ENCODE data around the gene FAM236A. TPM values are rescaled to one million over a fixed set of nuclear protein-coding genes. Genes with fewer than 3 reads are reported as not detected.
"Not testable (repeated sequence)": the region's sequence is repeated elsewhere in the genome, so short reads cannot be mapped to it uniquely, and the experiment has no call there.

FAM236A gene
- polyA plus RNA-seq, 4 donors: not detected

DNA sequence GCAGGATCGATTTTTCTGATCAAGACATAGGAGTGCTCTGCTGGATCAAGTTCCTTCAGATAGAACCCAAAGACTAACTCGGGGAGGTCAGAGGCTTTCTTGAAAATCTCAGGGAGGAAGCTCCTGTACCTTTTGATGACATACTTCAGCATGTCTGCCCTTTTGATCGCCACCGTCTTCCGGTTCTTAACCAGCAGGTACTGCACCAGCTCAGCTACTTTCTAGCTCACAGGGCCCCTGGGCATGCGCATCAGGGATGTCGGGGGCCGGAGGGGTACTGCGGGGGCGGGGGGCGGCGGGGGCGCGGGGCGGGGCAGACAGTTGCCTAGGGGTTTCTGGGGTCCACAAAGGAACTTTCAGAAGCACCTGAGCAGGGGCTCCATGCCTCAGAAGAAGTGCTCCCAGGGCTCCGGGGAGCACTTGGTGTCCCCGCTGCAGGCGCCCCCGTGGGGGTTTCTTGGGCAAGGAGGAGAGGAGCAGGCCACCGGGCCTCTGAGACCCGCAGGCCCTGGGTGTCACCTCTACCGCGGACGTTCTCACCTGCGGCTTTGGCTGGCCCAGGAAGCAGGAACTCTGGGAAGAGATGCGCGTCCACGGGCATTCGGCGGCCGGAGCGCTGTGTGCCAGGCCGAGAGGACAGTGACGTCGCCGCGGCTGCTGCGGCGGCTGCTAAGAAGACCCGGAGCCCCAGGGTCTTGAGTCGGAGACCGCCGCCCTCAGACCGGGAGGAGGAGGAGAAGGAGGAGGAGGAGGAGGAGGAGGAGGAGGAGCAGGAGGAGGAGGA, 5.2 kb downstream of the FAM236A start:
- FAIRE-seq; H3K27me3 ChIP-seq (ENCODE audit: control insufficient read depth in 3 of 3, insufficient read depth in 3 of 3, low read length in 3 of 3); H3K27ac ChIP-seq (ENCODE audit: low read depth in 1 of 3, low read length in 2 of 3); H3K36me3 ChIP-seq (ENCODE audit: control insufficient read depth in 3 of 3, insufficient read depth in 2 of 3, low read depth in 1 of 3, low read length in 3 of 3); DNase-seq; H3K4me1 ChIP-seq (ENCODE audit: control insufficient read depth in 3 of 3, insufficient read depth in 2 of 3, low read depth in 1 of 3, low read length in 2 of 3); H3K9me3 ChIP-seq (ENCODE audit: control insufficient read depth in 2 of 2, insufficient read depth in 1 of 2, low read depth in 1 of 2, low read length in 1 of 2); H3K4me3 ChIP-seq (ENCODE audit: low read depth in 1 of 3, low read length in 3 of 3): not testable (repeated sequence)
- no CpG with 5 or more reads among the region's 44 CpGs for WGBS, 3 donors

DNA sequence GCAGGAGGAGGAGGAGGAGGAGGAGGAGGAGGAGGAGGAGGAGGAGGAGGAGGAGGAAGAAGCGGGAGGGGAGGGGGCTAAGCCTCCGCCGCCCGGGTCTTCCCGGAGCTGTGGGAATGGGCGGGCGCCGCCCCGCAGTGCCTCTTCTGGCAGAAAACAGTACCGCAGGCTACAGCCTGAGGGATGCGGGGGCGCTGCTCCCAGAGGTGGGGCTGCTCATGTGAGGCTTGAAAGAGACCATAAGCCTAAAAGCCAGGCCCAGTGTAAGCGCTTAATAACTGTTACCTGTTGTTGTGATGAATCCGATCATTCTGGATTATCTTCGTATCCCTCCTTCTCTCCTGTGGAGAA, 5.8 kb downstream of the FAM236A start, which contains the start of gene DMRTC1:
DMRTC1 (minus strand) TSS at position 19 of the 351 bp plus-strand sequence. CDS start 68,143 bp downstream, outside the sequence.
- not testable (repeated sequence) for DNase-seq; H3K27ac ChIP-seq (ENCODE audit: low read depth in 1 of 3, low read length in 2 of 3); H3K4me1 ChIP-seq (ENCODE audit: control insufficient read depth in 3 of 3, insufficient read depth in 2 of 3, low read depth in 1 of 3, low read length in 2 of 3); H3K4me3 ChIP-seq (ENCODE audit: low read depth in 1 of 3, low read length in 3 of 3); FAIRE-seq; H3K27me3 ChIP-seq (ENCODE audit: control insufficient read depth in 3 of 3, insufficient read depth in 3 of 3, low read length in 3 of 3); H3K9me3 ChIP-seq (ENCODE audit: control insufficient read depth in 2 of 2, insufficient read depth in 1 of 2, low read depth in 1 of 2, low read length in 1 of 2); H3K36me3 ChIP-seq (ENCODE audit: control insufficient read depth in 3 of 3, insufficient read depth in 2 of 3, low read depth in 1 of 3, low read length in 3 of 3)
- WGBS, 3 donors: no CpG with 5 or more reads among the region's 15 CpGs

DNA sequence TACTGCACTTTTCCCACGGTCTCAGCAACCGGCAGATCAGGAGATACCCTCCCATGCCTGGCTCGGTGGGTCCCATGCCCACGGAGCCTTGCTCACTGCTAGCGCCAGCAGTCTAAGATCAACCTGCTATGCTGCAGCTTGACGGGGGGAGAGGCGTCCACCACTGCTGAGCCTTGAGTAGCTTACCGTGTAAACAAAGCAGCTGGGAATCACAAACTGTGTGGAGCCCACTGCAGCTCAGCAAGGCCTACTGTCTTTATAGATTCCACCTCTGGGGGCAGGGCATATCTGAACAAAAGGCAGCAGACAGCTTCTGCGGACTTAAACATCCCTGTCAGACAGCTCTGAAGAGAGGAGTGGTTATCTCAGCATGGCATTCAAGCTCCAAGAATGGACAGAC, 22.0 kb downstream of the FAM236A start:
- no CpG with 5 or more reads among the region's 9 CpGs for WGBS, 3 donors
- not testable (repeated sequence) for H3K4me1 ChIP-seq (ENCODE audit: control insufficient read depth in 3 of 3, insufficient read depth in 2 of 3, low read depth in 1 of 3, low read length in 2 of 3); FAIRE-seq; H3K4me3 ChIP-seq (ENCODE audit: low read depth in 1 of 3, low read length in 3 of 3); H3K9me3 ChIP-seq (ENCODE audit: control insufficient read depth in 2 of 2, insufficient read depth in 1 of 2, low read depth in 1 of 2, low read length in 1 of 2); H3K27ac ChIP-seq (ENCODE audit: low read depth in 1 of 3, low read length in 2 of 3); H3K27me3 ChIP-seq (ENCODE audit: control insufficient read depth in 3 of 3, insufficient read depth in 3 of 3, low read length in 3 of 3); H3K36me3 ChIP-seq (ENCODE audit: control insufficient read depth in 3 of 3, insufficient read depth in 2 of 3, low read depth in 1 of 3, low read length in 3 of 3); DNase-seq

DNA sequence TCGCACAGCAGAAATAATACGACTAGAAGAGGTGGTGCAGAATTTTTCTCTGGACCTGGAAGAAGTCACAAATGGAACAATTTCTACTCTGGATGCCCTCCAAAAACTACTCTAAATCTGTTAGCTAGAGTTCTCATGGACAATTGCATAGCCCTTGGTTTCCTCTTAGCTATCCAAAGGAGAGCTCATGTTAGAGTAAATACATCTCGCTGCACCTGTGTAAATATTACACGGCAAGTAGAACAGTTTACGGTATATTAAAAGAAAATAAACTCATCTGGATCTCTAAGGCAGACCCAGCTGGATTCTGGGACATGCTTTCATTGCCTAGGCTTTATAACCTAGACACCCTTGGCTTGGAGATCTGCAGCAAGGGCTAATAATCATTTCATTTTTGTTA, 33.9 kb downstream of the FAM236A start:
- not testable (repeated sequence) for H3K4me3 ChIP-seq (ENCODE audit: low read depth in 1 of 3, low read length in 3 of 3); H3K4me1 ChIP-seq (ENCODE audit: control insufficient read depth in 3 of 3, insufficient read depth in 2 of 3, low read depth in 1 of 3, low read length in 2 of 3); FAIRE-seq; H3K27me3 ChIP-seq (ENCODE audit: control insufficient read depth in 3 of 3, insufficient read depth in 3 of 3, low read length in 3 of 3); H3K9me3 ChIP-seq (ENCODE audit: control insufficient read depth in 2 of 2, insufficient read depth in 1 of 2, low read depth in 1 of 2, low read length in 1 of 2); H3K36me3 ChIP-seq (ENCODE audit: control insufficient read depth in 3 of 3, insufficient read depth in 2 of 3, low read depth in 1 of 3, low read length in 3 of 3); DNase-seq; H3K27ac ChIP-seq (ENCODE audit: low read depth in 1 of 3, low read length in 2 of 3)
- WGBS, 3 donors: no CpG with 5 or more reads among the region's 5 CpGs

DNA sequence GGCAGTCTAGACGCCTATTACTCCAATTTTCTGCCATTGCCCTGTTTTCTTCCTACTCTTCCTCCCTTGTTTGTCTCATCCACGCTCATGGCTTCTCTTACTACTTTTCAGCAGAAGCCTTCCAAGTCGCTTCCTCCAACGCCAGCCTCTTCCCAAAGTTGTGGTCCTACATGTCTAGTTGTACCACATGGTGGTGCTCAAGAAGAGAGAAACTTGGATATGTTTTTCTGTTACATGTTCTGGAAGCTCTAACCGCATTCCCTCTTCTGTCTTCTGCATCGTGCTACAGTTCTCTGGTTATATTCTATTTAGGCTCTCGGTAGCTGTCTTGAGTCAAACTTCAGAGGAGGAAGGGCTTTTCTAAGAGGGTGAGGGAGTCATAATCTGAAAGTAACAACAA, 36.9 kb downstream of the FAM236A start:
- not testable (repeated sequence) for H3K27ac ChIP-seq (ENCODE audit: low read depth in 1 of 3, low read length in 2 of 3); H3K4me3 ChIP-seq (ENCODE audit: low read depth in 1 of 3, low read length in 3 of 3); H3K4me1 ChIP-seq (ENCODE audit: control insufficient read depth in 3 of 3, insufficient read depth in 2 of 3, low read depth in 1 of 3, low read length in 2 of 3); H3K27me3 ChIP-seq (ENCODE audit: control insufficient read depth in 3 of 3, insufficient read depth in 3 of 3, low read length in 3 of 3); FAIRE-seq; H3K9me3 ChIP-seq (ENCODE audit: control insufficient read depth in 2 of 2, insufficient read depth in 1 of 2, low read depth in 1 of 2, low read length in 1 of 2); H3K36me3 ChIP-seq (ENCODE audit: control insufficient read depth in 3 of 3, insufficient read depth in 2 of 3, low read depth in 1 of 3, low read length in 3 of 3); DNase-seq
- WGBS, 3 donors: no CpG with 5 or more reads among the region's 7 CpGs

DNA sequence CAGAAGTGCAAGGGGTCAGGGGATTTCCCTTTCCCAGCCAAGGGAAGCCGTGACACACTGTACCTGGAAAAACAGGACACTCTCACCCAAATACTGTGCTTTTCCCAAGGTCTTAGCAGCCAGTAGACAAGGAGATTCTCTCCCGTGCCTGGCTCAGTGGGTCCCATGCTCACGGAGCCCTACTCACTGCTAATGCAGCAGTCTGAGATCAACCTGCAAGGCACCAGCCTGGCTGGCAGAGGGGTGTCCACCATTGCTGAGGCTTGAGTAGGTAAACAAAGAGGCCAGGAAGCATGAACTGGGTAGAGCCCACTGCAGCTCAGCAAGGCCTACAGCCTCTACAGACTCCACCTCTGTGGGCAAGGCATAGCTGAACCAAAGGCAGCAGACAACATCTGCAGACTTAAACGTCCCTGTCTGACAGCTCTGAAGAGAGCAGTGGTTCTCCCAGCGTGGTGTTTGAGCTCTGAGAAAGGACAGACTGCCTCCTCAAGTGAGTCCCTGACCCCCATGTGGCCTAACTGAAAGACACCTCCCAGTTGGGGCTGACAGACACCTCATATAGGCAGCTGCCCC, 43.0 kb downstream of the FAM236A start:
- DNase-seq; H3K4me1 ChIP-seq (ENCODE audit: control insufficient read depth in 3 of 3, insufficient read depth in 2 of 3, low read depth in 1 of 3, low read length in 2 of 3); H3K36me3 ChIP-seq (ENCODE audit: control insufficient read depth in 3 of 3, insufficient read depth in 2 of 3, low read depth in 1 of 3, low read length in 3 of 3); H3K9me3 ChIP-seq (ENCODE audit: control insufficient read depth in 2 of 2, insufficient read depth in 1 of 2, low read depth in 1 of 2, low read length in 1 of 2); H3K4me3 ChIP-seq (ENCODE audit: low read depth in 1 of 3, low read length in 3 of 3); H3K27ac ChIP-seq (ENCODE audit: low read depth in 1 of 3, low read length in 2 of 3); H3K27me3 ChIP-seq (ENCODE audit: control insufficient read depth in 3 of 3, insufficient read depth in 3 of 3, low read length in 3 of 3); FAIRE-seq: not testable (repeated sequence)
- WGBS, 3 donors: 41 to 70% (median 62%) methylated on average over 4 to 5 of the region's 5 CpGs

Other genes starting within 250 kb of the FAM236A start
- 1 to 10 TPM in 1 of 4 donors, under 1 TPM in 3; 0.21 to 1.4 (median 0.25) TPM for gene PHKA1, start 223.9 kb upstream of the FAM236A start, polyA plus RNA-seq
- 1 to 10 TPM in 1 of 4 donors, under 1 TPM in 1, not detected in 2; 0.70 to 1.8 TPM for gene DMRTC1B, start 161.3 kb upstream of the FAM236A start, polyA plus RNA-seq
- gene FAM236B, start 155.5 kb upstream of the FAM236A start, polyA plus RNA-seq: not detected
- gene FAM236D, start 130.0 kb upstream of the FAM236A start, polyA plus RNA-seq: not detected
- gene FAM236C, start 25.6 kb upstream of the FAM236A start, polyA plus RNA-seq: not detected
- gene DMRTC1, start 5.6 kb downstream of the FAM236A start, polyA plus RNA-seq: under 1 TPM in 1 of 4 donors, not detected in 3; 0.13 TPM
- gene PABPC1L2B, start 64.7 kb downstream of the FAM236A start, polyA plus RNA-seq: under 1 TPM in 1 of 4 donors, not detected in 3; 0.06 TPM
- gene PABPC1L2A, start 141.3 kb downstream of the FAM236A start, polyA plus RNA-seq: under 1 TPM in 1 of 4 donors, not detected in 3; 0.15 TPM